Nucleus accumbens (tissue), 56 donors: ENCODE data around the gene CES3.
A peak's percentile ranks its signal among the peaks of the same experiment; 100 is the strongest.

Experiments
- DNase-seq, 56 donors: peaks; one replicate each; lab custom pipeline; 2025; lab: John Stamatoyannopoulos, UW

Gene CES3

GRCh38 chr16:66996324-66996982 is 35.4 kb downstream of the CES3 start:
- DNase-seq = peak in 54 of 56 donors; percentile 22 to 90 (median 76)

- peak in 1 of 56 donors; percentile 16 for DNase-seq
These were observed 35.9 kb downstream of the CES3 start for GRCh38 chr16:66996983-66997358.

- peak in 53 of 56 donors; percentile 28 to 86 (median 73) for DNase-seq
These were observed 39.6 kb downstream of the CES3 start for GRCh38 chr16:67000384-67001351.

GRCh38 chr16:67001726-67002125 is 40.7 kb downstream of the CES3 start:
- DNase-seq = no peak

- no peak for DNase-seq
These were observed 46.0 kb downstream of the CES3 start for GRCh38 chr16:67006930-67007658.

GRCh38 chr16:67009158-67009557 is 48.1 kb downstream of the CES3 start:
- no peak for DNase-seq

GRCh38 chr16:67011274-67011673 is 50.2 kb downstream of the CES3 start:
- DNase-seq = no peak

- DNase-seq = peak in 38 of 56 donors; percentile 14 to 66 (median 33)
These were observed 52.3 kb downstream of the CES3 start for GRCh38 chr16:67013233-67013822.

- DNase-seq = peak in 47 of 56 donors; percentile 20 to 87 (median 55)
These were observed 53.0 kb downstream of the CES3 start for GRCh38 chr16:67013823-67014633.

GRCh38 chr16:67014634-67015312 is 53.7 kb downstream of the CES3 start:
- DNase-seq = no peak

- DNase-seq = no peak
These were observed 54.3 kb downstream of the CES3 start for GRCh38 chr16:67015313-67015731.

GRCh38 chr16:67016143-67016542 is 55.1 kb downstream of the CES3 start:
- DNase-seq = no peak

GRCh38 chr16:67016681-67017420 is 55.8 kb downstream of the CES3 start:
- DNase-seq = no peak

GRCh38 chr16:67017421-67017750 is 56.3 kb downstream of the CES3 start:
- no peak for DNase-seq

- DNase-seq = peak in 42 of 56 donors; percentile 2 to 77 (median 42)
These were observed 56.9 kb downstream of the CES3 start for GRCh38 chr16:67017810-67018488.

GRCh38 chr16:67019171-67019570 is 58.1 kb downstream of the CES3 start:
- no peak for DNase-seq

- DNase-seq = no peak
These were observed 60.3 kb downstream of the CES3 start for GRCh38 chr16:67021321-67021720.
